Measurements from ENCODE around the gene PSMA7.

DNA sequence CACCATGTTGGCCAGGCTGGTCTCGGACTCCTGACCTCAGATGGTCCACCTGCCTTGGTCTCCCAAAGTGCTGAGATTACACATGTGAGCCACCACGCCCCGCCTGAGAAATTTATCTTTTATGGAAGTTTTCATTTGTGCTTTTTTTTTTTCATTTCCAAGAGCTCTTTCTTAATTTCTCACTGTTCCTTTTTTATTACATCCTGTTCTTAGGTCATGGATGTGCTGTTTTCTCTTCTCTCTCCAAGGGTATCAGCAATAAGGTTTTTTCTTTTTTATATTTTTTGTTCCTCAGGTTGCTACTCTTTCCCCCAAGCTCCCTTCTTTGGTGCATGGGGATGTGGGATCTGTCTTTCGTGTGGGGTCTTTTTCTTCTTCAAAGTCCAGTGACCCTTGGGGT is 42.1 kb downstream of the PSMA7 start:
- TF ChIP-seq POLR2A (IDR thresholded peaks at IDR 0.05) (no peak), CTCF (IDR thresholded peaks at IDR 0.05) (no peak)

All from thyroid gland (tissue), 4 donors.